ENCODE results near the gene SYNDIG1. TPM values are rescaled to one million over a fixed set of nuclear protein-coding genes. Genes with fewer than 3 reads are reported as not detected.

Gene SYNDIG1
- total and polyA plus RNA-seq, 2 donors (not counting 1 experiment from before 2014, with no cell fraction given): not detected

DNA sequence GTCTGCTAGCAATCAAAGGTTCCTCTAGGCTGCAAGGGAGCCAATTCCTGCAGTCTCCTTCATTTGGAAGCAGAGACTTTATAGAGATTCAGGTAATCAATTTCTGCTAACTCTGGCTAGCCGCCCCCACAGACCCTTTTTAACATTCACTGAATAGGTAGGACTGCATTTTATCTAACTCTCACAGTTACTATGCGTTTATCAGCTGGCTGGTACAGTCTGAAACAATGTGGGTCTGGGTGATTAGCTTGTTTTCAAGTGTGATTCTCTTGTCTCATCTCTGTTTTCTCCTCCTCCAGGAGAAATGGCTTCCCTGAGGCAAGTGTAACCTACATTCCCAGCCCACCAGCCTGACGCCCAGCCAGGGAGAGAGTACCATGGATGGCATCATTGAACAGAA lies 73.3 kb downstream of the SYNDIG1 start:
- TF ChIP-seq EZH2 (IDR thresholded peaks at IDR 0.05; ENCODE audit: borderline replicate concordance, insufficient read depth, low read depth, low read length, poor library complexity, severe bottlenecking): no peak
- TF ChIP-seq, protein P1, sequence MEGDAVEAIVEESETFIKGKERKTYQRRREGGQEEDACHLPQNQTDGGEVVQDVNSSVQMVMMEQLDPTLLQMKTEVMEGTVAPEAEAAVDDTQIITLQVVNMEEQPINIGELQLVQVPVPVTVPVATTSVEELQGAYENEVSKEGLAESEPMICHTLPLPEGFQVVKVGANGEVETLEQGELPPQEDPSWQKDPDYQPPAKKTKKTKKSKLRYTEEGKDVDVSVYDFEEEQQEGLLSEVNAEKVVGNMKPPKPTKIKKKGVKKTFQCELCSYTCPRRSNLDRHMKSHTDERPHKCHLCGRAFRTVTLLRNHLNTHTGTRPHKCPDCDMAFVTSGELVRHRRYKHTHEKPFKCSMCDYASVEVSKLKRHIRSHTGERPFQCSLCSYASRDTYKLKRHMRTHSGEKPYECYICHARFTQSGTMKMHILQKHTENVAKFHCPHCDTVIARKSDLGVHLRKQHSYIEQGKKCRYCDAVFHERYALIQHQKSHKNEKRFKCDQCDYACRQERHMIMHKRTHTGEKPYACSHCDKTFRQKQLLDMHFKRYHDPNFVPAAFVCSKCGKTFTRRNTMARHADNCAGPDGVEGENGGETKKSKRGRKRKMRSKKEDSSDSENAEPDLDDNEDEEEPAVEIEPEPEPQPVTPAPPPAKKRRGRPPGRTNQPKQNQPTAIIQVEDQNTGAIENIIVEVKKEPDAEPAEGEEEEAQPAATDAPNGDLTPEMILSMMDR (IDR thresholded peaks at IDR 0.05): no peak
- no peaks in the 10 kb centered on the region for H3K79me2 ChIP-seq (ENCODE audit: control insufficient read depth, insufficient read depth, low read length)
- no peak overlapping the region for H3K9ac ChIP-seq (ENCODE audit: low read length)
- ATAC-seq (ENCODE audit: low read depth) (no peak), DNase-seq (no peak)
- peaks cover 10% of the 10 kb centered on the region for H3K27me3 Mint-ChIP-seq
- H3K27ac Mint-ChIP-seq: no peak overlapping the region
- H3K4me3 ChIP-seq (ENCODE audit: control extremely low read depth in 1 of 5, extremely low read depth in 1 of 5, insufficient read depth in 1 of 5, low read depth in 2 of 5, low read length in 4 of 5): no peak overlapping the region
- no peak overlapping the region for H3K4me2 ChIP-seq (replicated peaks; ENCODE audit: low read depth, low read length, poor library complexity, severe bottlenecking)
- intact Hi-C loops (cut with micrococcal nuclease): no loop called here
- no peak overlapping the region for H3K4me3 Mint-ChIP-seq
- H3K27me3 ChIP-seq (replicated peaks in 1 of 4; ENCODE audit: control extremely low read depth in 1 of 4, control insufficient read depth in 3 of 4, insufficient read depth in 4 of 4, low read length in 3 of 4): no peaks in the 10 kb centered on the region
- H3K27ac ChIP-seq (ENCODE audit: low read length in 2 of 2): no peak overlapping the region
- H4K20me1 ChIP-seq (ENCODE audit: control insufficient read depth, insufficient read depth, low read length, poor library complexity, severe bottlenecking): no peaks in the 10 kb centered on the region
- CTCF ChIA-PET: no interaction called here
- no peak overlapping the region for H2AFZ ChIP-seq (ENCODE audit: insufficient read depth, low read depth, low read length, poor library complexity, severe bottlenecking)
- WGBS (ENCODE audit: insufficient coverage): 86% methylated on average over 1 of the region's 3 CpGs
- no peaks in the 10 kb centered on the region for H3K9me3 Mint-ChIP-seq (ENCODE audit: insufficient read depth)
- H3K36me3 ChIP-seq (replicated peaks in 1 of 2; ENCODE audit: control extremely low read depth in 1 of 2, control insufficient read depth in 1 of 2, extremely low read depth in 1 of 2, insufficient read depth in 2 of 2, low read length in 1 of 2): no peaks in the 10 kb centered on the region
- POLR2A ChIA-PET: no interaction called here
- peaks cover 3 to 6% of the 10 kb centered on the region in 2 donors for H3K4me1 ChIP-seq (ENCODE audit: control insufficient read depth in 2 of 2, insufficient read depth in 2 of 2, low read length in 2 of 2)
- peaks cover 0 to 8% (median 0%) of the 10 kb centered on the region in 3 donors for H3K9me3 ChIP-seq (ENCODE audit: control extremely low read depth in 1 of 3, control insufficient read depth in 2 of 3, insufficient read depth in 1 of 3, low read length in 2 of 3)
- peaks cover 12% of the 10 kb centered on the region for H3K4me1 Mint-ChIP-seq

DNA sequence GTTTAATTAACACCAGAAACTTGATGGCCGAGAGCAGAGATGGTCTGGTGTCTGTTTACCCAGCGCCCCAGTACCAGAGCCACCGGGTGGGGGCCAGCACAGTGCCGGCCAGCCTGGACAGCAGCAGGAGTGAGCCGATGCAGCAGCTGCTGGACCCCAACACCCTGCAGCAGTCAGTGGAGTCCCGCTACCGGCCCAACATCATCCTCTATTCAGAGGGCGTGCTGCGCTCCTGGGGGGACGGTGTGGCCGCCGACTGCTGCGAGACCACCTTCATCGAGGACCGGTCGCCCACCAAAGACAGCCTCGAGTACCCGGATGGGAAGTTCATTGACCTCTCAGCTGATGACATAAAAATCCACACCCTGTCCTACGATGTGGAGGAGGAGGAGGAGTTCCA lies 73.7 kb downstream of the SYNDIG1 start:
- Histone ChIP-seq H3K4me3 (ENCODE audit: control extremely low read depth in 1 of 5, extremely low read depth in 1 of 5, insufficient read depth in 1 of 5, low read depth in 2 of 5, low read length in 4 of 5) (no peak overlapping the region), H3K9me3 (ENCODE audit: control extremely low read depth in 1 of 3, control insufficient read depth in 2 of 3, insufficient read depth in 1 of 3, low read length in 2 of 3) (peaks cover 0 to 8% (median 0%) of the 10 kb centered on the region in 3 donors), H3K36me3 (replicated peaks in 1 of 2; ENCODE audit: control extremely low read depth in 1 of 2, control insufficient read depth in 1 of 2, extremely low read depth in 1 of 2, insufficient read depth in 2 of 2, low read length in 1 of 2) (no peaks in the 10 kb centered on the region), H3K4me2 (replicated peaks; ENCODE audit: low read depth, low read length, poor library complexity, severe bottlenecking) (no peak overlapping the region), H3K27ac (ENCODE audit: low read length in 2 of 2) (no peak overlapping the region), H3K79me2 (ENCODE audit: control insufficient read depth, insufficient read depth, low read length) (no peaks in the 10 kb centered on the region), H3K4me1 (ENCODE audit: control insufficient read depth in 2 of 2, insufficient read depth in 2 of 2, low read length in 2 of 2) (peaks cover 3 to 6% of the 10 kb centered on the region in 2 donors), H3K9ac (ENCODE audit: low read length) (no peak overlapping the region), H2AFZ (ENCODE audit: insufficient read depth, low read depth, low read length, poor library complexity, severe bottlenecking) (no peak overlapping the region), H3K27me3 (replicated peaks in 1 of 4; ENCODE audit: control extremely low read depth in 1 of 4, control insufficient read depth in 3 of 4, insufficient read depth in 4 of 4, low read length in 3 of 4) (no peaks in the 10 kb centered on the region), H4K20me1 (ENCODE audit: control insufficient read depth, insufficient read depth, low read length, poor library complexity, severe bottlenecking) (no peaks in the 10 kb centered on the region)
- H3K4me1 Mint-ChIP-seq: peaks cover 12% of the 10 kb centered on the region
- H3K27ac Mint-ChIP-seq: no peak overlapping the region
- no peak for TF ChIP-seq EZH2 (IDR thresholded peaks at IDR 0.05; ENCODE audit: borderline replicate concordance, insufficient read depth, low read depth, low read length, poor library complexity, severe bottlenecking)
- TF ChIP-seq, protein P1 (IDR thresholded peaks at IDR 0.05): no peak
- 93% methylated on average over 18 of the region's 19 CpGs for WGBS (ENCODE audit: insufficient coverage)
- ChIA-PET POLR2A (no interaction called here), CTCF (no interaction called here)
- peaks cover 10% of the 10 kb centered on the region for H3K27me3 Mint-ChIP-seq
- ATAC-seq (ENCODE audit: low read depth) (no peak), DNase-seq (no peak)
- no peaks in the 10 kb centered on the region for H3K9me3 Mint-ChIP-seq (ENCODE audit: insufficient read depth)
- intact Hi-C loops (cut with micrococcal nuclease): no loop called here
- no peak overlapping the region for H3K4me3 Mint-ChIP-seq
